Measurements from ENCODE around the gene AIF1.

- TF ChIP-seq CTCF (IDR thresholded peaks at IDR 0.05) (no peak), POLR2AphosphoS5 (IDR thresholded peaks at IDR 0.05) (no peak)
Observed at GRCh38 chr6:31586008-31586407, 29.0 kb upstream of the AIF1 start, which contains the start of gene LST1.

Measured in breast epithelium (tissue), 3 donors.